Measurements from ENCODE around the gene TSTD1. TPM values are rescaled to one million over a fixed set of nuclear protein-coding genes. Genes with fewer than 3 reads are reported as not detected.

TSTD1 gene
- total and polyA plus RNA-seq, 2 experiments from 2014 or later = 94.9 to 244 TPM

GRCh38 chr1:161059293-161059692 lies 20.5 kb upstream of the TSTD1 start (continued):
- no peak for TF ChIP-seq ETS1 (IDR thresholded peaks at IDR 0.05)
- no peak for TF ChIP-seq EZH2phosphoT487 (IDR thresholded peaks at IDR 0.05; ENCODE audit: unreplicated experiment)
- TF ChIP-seq EZH2 (IDR thresholded peaks at IDR 0.05; ENCODE audit: low read depth, unreplicated experiment) = no peak
- TF ChIP-seq POLR2AphosphoS5 (IDR thresholded peaks at IDR 0.05; ENCODE audit: low read depth) = no peak

- no peak overlapping the region for H2AFZ ChIP-seq
- H3K36me3 ChIP-seq (ENCODE audit: insufficient read depth) = no peaks in the 10 kb centered on the region
- peak; percentile 16 to 33; a peak in 2 of 4 replicates for TF ChIP-seq CTCF (conservative IDR thresholded peaks at IDR 0.05; ENCODE audit: low read depth in 2 of 2)
- TF ChIP-seq ZNF114 (CRISPR knock-in tag; IDR thresholded peaks at IDR 0.05) = no peak
- no peaks in the 10 kb centered on the region for H3K4me1 ChIP-seq (ENCODE audit: insufficient read depth)
- no peaks in the 10 kb centered on the region; the same call in 1 of the 2 replicates for H3K9me2 ChIP-seq (ENCODE audit: insufficient read depth)
- ATAC-seq (peak; percentile 26; the same call in 1 of the 3 replicates), DNase-seq (ENCODE audit: low spot score) (no peak)
- no peak overlapping the region for H3K27ac Mint-ChIP-seq
- H3K36me3 Mint-ChIP-seq (ENCODE audit: low read depth) = no peaks in the 10 kb centered on the region
- no peak overlapping the region for H3K4me3 Mint-ChIP-seq
- no peaks in the 10 kb centered on the region for H3K4me1 Mint-ChIP-seq
- H4K20me1 ChIP-seq (replicated peaks; ENCODE audit: insufficient read depth) = no peaks in the 10 kb centered on the region
- no peak overlapping the region for H3K4me2 ChIP-seq
- no peaks in the 10 kb centered on the region for H3F3A ChIP-seq (replicated peaks; ENCODE audit: low read depth)
- 0 out of 3 replicates have a peak, but pooled peaks cover 2% of the 10 kb centered on the region for H3K9me3 Mint-ChIP-seq
- no peaks in the 10 kb centered on the region for H3K27me3 ChIP-seq (ENCODE audit: insufficient read depth)
- H3K4me3 ChIP-seq = no peak overlapping the region
- peaks cover 15% of the 10 kb centered on the region for H3K27me3 Mint-ChIP-seq (ENCODE audit: insufficient read depth, low read depth, poor library complexity)
- H3K27ac ChIP-seq (ENCODE audit: low read depth) = no peak overlapping the region
- H3K79me2 ChIP-seq (replicated peaks; ENCODE audit: insufficient read depth) = no peaks in the 10 kb centered on the region
These were observed 16.0 kb upstream of the TSTD1 start for GRCh38 chr1:161054805-161055204.

GRCh38 chr1:161054232-161054631 lies 15.5 kb upstream of the TSTD1 start:
- Mint-ChIP-seq H3K4me1 (no peaks in the 10 kb centered on the region), H3K27ac (no peak overlapping the region), H3K4me3 (no peak overlapping the region), H3K36me3 (ENCODE audit: low read depth) (no peaks in the 10 kb centered on the region), H3K9me3 (peaks cover 8% of the 10 kb centered on the region; the same call in 1 of the 3 replicates), H3K27me3 (ENCODE audit: insufficient read depth, low read depth, poor library complexity) (peaks cover 18% of the 10 kb centered on the region)
- Histone ChIP-seq H3K9me2 (ENCODE audit: insufficient read depth) (no peaks in the 10 kb centered on the region; the same call in 1 of the 2 replicates), H2AFZ (no peak overlapping the region), H3K4me1 (ENCODE audit: insufficient read depth) (no peaks in the 10 kb centered on the region), H3F3A (replicated peaks; ENCODE audit: low read depth) (no peaks in the 10 kb centered on the region), H3K27me3 (ENCODE audit: insufficient read depth) (no peaks in the 10 kb centered on the region), H3K4me2 (no peak overlapping the region), H4K20me1 (replicated peaks; ENCODE audit: insufficient read depth) (no peaks in the 10 kb centered on the region), H3K4me3 (no peak overlapping the region), H3K27ac (ENCODE audit: low read depth) (no peak overlapping the region), H3K36me3 (ENCODE audit: insufficient read depth) (no peaks in the 10 kb centered on the region), H3K79me2 (replicated peaks; ENCODE audit: insufficient read depth) (no peaks in the 10 kb centered on the region)
- DNase-seq (ENCODE audit: low spot score) (no peak), ATAC-seq (peak; percentile 39)
- no peak for TF ChIP-seq POLR2AphosphoS5 (IDR thresholded peaks at IDR 0.05; ENCODE audit: low read depth)
